Ishikawa (cell line): ENCODE data around the gene GPR32.

Experiments used
- CEBPB ChIP-seq: IDR thresholded peaks from 2 replicates; pipeline ENCODE4 v1.6.1; 2012
- CREB1 ChIP-seq: IDR thresholded peaks from 2 replicates; pipeline ENCODE4 v1.6.1; 2012; ENCODE audit warnings: low read depth
- EGR1 ChIP-seq: IDR thresholded peaks from 2 replicates; pipeline ENCODE4 v1.6.1; 2012
- EP300 ChIP-seq: IDR thresholded peaks from 2 replicates; pipeline ENCODE4 v1.6.1; 2012; ENCODE audit warnings: borderline replicate concordance
- FOXM1 ChIP-seq: IDR thresholded peaks from 2 replicates; pipeline ENCODE4 v1.6.1; 2012; ENCODE audit warnings: low read depth, borderline replicate concordance
- MAX ChIP-seq: IDR thresholded peaks from 2 replicates; pipeline ENCODE4 v1.6.1; 2012
- NFIC ChIP-seq: IDR thresholded peaks from 2 replicates; pipeline ENCODE4 v1.6.1; 2012
- RAD21 ChIP-seq: IDR thresholded peaks from 2 replicates; pipeline ENCODE4 v1.6.1; 2012; ENCODE audit warnings: low read depth
- REST ChIP-seq: IDR thresholded peaks from 2 replicates; pipeline ENCODE4 v1.6.1; 2012; ENCODE audit warnings: low read depth, mild to moderate bottlenecking
- TAF1 ChIP-seq: IDR thresholded peaks from 2 replicates; pipeline ENCODE4 v1.6.1; 2012; ENCODE audit warnings: low read depth, mild to moderate bottlenecking
- TCF12 ChIP-seq: IDR thresholded peaks from 2 replicates; pipeline ENCODE4 v1.6.1; 2012; ENCODE audit warnings: low read depth
- TEAD4 ChIP-seq: IDR thresholded peaks from 2 replicates; pipeline ENCODE4 v1.6.1; 2012
- USF1 ChIP-seq: IDR thresholded peaks from 2 replicates; pipeline ENCODE4 v1.6.1; 2012
- YY1 ChIP-seq: IDR thresholded peaks from 2 replicates; pipeline ENCODE4 v1.6.1; 2012; ENCODE audit warnings: low read depth
- ZBTB7A ChIP-seq: IDR thresholded peaks from 2 replicates; pipeline ENCODE4 v1.6.1; 2012; ENCODE audit warnings: low read depth

GPR32 gene

GRCh38 chr19:50798659-50799546 is 28.6 kb downstream of the GPR32 start:
- TF ChIP-seq REST: no peak
- TF ChIP-seq CREB1: no peak
- TF ChIP-seq USF1: no peak
- no peak for TF ChIP-seq EGR1
- no peak for TF ChIP-seq RAD21
- TF ChIP-seq MAX: no peak
- no peak for TF ChIP-seq TCF12
- TF ChIP-seq FOXM1: no peak
- no peak for TF ChIP-seq EP300

GRCh38 chr19:50799547-50799851 is 29.2 kb downstream of the GPR32 start:
- TF ChIP-seq FOXM1 (no peak), TCF12 (no peak), RAD21 (no peak)

- TF ChIP-seq NFIC: no peak
- TF ChIP-seq MAX: no peak
- TF ChIP-seq CEBPB: no peak
- no peak for TF ChIP-seq YY1
- no peak for TF ChIP-seq CREB1
- TF ChIP-seq RAD21: no peak
- no peak for TF ChIP-seq TEAD4
- no peak for TF ChIP-seq TAF1
- no peak for TF ChIP-seq EGR1
- TF ChIP-seq USF1: no peak
- TF ChIP-seq REST: no peak
- TF ChIP-seq FOXM1: no peak
- no peak for TF ChIP-seq TCF12
- TF ChIP-seq EP300: no peak
- TF ChIP-seq ZBTB7A: no peak
These were observed 30.8 kb downstream of the GPR32 start for GRCh38 chr19:50801107-50801506.

GRCh38 chr19:50803633-50804419 is 33.6 kb downstream of the GPR32 start:
- TF ChIP-seq NFIC: no peak

- peak; percentile 95 for TF ChIP-seq TAF1
- 0 out of 2 replicates have a peak, but pooled peaks have one; percentile 14 for TF ChIP-seq NFIC
- no peak; the same call in none of the 2 replicates for TF ChIP-seq YY1
- TF ChIP-seq EP300: no peak; the same call in 1 of the 2 replicates
- peak; percentile 57 for TF ChIP-seq TCF12
- no peak for TF ChIP-seq REST
- peak; percentile 96 for TF ChIP-seq MAX
- peak; percentile 94 for TF ChIP-seq USF1
- TF ChIP-seq TEAD4: no peak
- TF ChIP-seq CEBPB: peak; percentile 63
- 0 out of 2 replicates have a peak, but pooled peaks have one; percentile 34 for TF ChIP-seq CREB1
- no peak for TF ChIP-seq FOXM1
- TF ChIP-seq ZBTB7A: no peak
- no peak for TF ChIP-seq RAD21
- no peak; the same call in 1 of the 2 replicates for TF ChIP-seq EGR1
These were observed 34.4 kb downstream of the GPR32 start for GRCh38 chr19:50804420-50805272.
